ENCODE results near the gene TNXB.

The TNXB gene, protein sequence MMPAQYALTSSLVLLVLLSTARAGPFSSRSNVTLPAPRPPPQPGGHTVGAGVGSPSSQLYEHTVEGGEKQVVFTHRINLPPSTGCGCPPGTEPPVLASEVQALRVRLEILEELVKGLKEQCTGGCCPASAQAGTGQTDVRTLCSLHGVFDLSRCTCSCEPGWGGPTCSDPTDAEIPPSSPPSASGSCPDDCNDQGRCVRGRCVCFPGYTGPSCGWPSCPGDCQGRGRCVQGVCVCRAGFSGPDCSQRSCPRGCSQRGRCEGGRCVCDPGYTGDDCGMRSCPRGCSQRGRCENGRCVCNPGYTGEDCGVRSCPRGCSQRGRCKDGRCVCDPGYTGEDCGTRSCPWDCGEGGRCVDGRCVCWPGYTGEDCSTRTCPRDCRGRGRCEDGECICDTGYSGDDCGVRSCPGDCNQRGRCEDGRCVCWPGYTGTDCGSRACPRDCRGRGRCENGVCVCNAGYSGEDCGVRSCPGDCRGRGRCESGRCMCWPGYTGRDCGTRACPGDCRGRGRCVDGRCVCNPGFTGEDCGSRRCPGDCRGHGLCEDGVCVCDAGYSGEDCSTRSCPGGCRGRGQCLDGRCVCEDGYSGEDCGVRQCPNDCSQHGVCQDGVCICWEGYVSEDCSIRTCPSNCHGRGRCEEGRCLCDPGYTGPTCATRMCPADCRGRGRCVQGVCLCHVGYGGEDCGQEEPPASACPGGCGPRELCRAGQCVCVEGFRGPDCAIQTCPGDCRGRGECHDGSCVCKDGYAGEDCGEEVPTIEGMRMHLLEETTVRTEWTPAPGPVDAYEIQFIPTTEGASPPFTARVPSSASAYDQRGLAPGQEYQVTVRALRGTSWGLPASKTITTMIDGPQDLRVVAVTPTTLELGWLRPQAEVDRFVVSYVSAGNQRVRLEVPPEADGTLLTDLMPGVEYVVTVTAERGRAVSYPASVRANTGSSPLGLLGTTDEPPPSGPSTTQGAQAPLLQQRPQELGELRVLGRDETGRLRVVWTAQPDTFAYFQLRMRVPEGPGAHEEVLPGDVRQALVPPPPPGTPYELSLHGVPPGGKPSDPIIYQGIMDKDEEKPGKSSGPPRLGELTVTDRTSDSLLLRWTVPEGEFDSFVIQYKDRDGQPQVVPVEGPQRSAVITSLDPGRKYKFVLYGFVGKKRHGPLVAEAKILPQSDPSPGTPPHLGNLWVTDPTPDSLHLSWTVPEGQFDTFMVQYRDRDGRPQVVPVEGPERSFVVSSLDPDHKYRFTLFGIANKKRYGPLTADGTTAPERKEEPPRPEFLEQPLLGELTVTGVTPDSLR (N-terminal part only)

DNA sequence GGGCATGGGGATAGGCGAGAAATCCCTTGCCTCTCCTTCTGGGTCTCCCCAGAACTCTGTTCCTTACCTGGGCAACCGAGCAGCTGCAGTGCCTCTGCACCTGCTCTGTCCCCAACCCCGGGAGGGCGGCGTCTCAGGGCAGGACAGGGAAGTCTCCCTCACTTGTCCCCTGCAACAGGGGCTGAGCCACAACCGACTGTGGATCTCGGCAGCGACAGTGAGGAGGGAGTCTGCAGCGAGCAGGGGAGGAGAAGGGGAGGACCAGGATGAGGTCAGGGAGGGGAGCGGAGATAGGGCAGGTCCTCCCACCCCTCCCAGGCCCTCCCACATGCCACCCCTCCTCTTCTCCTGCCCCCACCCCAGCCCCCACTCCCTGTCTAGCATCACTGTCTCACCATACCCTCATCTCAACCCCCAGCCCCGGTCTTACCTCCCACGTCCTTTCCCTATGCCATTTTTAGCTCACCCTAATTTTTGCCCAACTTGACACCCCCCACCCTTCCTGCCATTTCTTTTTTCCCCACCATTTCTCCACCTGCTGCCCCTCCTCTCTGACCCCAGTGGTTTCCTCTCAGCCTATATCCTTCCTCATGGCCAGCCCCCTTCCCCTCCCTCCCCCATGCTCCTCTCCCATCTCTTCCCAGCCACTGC, at the start of gene TNXB:
TSS of gene TNXB (minus strand) at position 225 of the 651 bp plus-strand sequence. CDS start 11,140 bp downstream, outside the sequence.
- TF ChIP-seq, protein P1, sequence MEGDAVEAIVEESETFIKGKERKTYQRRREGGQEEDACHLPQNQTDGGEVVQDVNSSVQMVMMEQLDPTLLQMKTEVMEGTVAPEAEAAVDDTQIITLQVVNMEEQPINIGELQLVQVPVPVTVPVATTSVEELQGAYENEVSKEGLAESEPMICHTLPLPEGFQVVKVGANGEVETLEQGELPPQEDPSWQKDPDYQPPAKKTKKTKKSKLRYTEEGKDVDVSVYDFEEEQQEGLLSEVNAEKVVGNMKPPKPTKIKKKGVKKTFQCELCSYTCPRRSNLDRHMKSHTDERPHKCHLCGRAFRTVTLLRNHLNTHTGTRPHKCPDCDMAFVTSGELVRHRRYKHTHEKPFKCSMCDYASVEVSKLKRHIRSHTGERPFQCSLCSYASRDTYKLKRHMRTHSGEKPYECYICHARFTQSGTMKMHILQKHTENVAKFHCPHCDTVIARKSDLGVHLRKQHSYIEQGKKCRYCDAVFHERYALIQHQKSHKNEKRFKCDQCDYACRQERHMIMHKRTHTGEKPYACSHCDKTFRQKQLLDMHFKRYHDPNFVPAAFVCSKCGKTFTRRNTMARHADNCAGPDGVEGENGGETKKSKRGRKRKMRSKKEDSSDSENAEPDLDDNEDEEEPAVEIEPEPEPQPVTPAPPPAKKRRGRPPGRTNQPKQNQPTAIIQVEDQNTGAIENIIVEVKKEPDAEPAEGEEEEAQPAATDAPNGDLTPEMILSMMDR (IDR thresholded peaks at IDR 0.05; ENCODE audit: low read depth, low read length): no peak
- H3K4me3 ChIP-seq (replicated peaks in 1 of 2; ENCODE audit: low read depth in 2 of 2, low read length in 2 of 2): peak within 1 kb of the TSS in 1 of 2 donors; percentile 51
- DNase-seq (ENCODE audit: low read depth in 2 of 2): peak in 1 of 2 donors; percentile 55

DNA sequence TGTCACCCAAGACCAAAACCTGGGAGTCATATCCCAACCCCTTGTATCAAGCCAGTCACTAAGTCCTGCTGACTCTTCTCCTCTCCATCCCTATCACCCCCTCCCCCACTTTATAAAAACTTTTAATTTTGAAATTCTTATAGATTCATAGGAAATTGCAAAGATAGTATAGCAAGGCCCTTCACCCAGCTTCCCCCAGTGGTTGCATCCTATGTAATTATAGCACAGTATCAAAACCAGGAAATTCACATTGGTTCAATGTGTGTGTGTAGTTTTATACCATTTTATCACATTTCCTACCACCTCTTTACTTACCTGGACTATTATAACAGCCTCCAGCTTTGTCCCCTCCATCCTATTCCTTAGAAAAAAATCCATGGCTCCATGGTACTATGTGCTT, 48.9 kb upstream of the TNXB start:
- no peak overlapping the region for H3K4me3 ChIP-seq (replicated peaks in 1 of 2; ENCODE audit: low read depth in 2 of 2, low read length in 2 of 2)
- TF ChIP-seq, protein P1 (IDR thresholded peaks at IDR 0.05; ENCODE audit: low read depth, low read length): no peak
- no peak for DNase-seq (ENCODE audit: low read depth in 2 of 2)

DNA sequence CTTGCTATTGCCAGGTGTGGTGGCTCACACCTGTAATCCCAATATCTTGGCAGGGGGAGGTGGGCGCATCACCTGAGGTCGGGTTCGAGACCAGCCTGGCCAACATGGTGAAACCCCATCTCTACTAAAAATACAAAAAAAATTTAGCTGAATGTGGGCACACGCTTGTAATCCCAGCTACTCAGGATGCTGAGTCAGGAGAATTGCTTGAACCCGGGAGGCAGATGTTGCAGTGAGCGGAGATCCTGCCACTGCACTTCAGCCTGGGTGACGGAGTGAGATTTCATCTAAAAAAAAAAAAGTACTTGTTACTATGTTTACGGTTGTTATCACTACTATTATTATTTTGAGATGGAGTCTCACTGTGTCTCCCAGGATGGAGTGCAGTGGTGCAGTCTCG, 47.8 kb upstream of the TNXB start:
- no peak for DNase-seq (ENCODE audit: low read depth in 2 of 2)
- TF ChIP-seq, protein P1 (IDR thresholded peaks at IDR 0.05; ENCODE audit: low read depth, low read length): no peak
- no peak overlapping the region for H3K4me3 ChIP-seq (replicated peaks in 1 of 2; ENCODE audit: low read depth in 2 of 2, low read length in 2 of 2)

DNA sequence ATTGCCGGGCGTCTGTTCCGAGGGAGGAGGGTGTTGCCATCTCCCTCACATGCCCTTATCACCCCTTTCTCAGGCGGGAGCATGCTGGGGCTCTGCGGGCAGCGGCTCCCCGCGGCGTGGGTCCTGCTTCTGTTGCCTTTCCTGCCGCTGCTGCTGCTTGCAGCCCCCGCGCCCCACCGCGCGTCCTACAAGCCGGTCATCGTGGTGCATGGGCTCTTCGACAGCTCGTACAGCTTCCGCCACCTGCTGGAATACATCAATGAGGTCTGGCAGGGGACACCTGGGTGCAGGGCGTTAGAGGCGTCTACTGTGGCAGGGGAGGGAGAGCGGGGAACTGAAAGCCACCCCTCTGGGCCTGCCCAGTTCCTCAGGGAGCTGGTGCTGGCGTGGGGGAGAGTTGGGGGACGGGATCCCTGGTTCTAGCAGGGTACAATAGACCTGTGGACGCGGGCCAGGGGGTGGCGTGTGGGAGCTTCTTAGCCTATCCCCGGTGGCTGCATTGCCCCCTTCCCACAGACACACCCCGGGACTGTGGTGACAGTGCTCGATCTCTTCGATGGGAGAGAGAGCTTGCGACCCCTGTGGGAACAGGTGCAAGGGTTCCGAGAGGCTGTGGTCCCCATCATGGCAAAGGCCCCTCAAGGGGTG, 45.5 kb upstream of the TNXB start:
- peak overlapping the region; percentile 83 to 88 for H3K4me3 ChIP-seq (replicated peaks in 1 of 2; ENCODE audit: low read depth in 2 of 2, low read length in 2 of 2)
- TF ChIP-seq, protein P1 (IDR thresholded peaks at IDR 0.05; ENCODE audit: low read depth, low read length): peak; percentile 44
- peak; percentile 66 to 75 for DNase-seq (ENCODE audit: low read depth in 2 of 2)

DNA sequence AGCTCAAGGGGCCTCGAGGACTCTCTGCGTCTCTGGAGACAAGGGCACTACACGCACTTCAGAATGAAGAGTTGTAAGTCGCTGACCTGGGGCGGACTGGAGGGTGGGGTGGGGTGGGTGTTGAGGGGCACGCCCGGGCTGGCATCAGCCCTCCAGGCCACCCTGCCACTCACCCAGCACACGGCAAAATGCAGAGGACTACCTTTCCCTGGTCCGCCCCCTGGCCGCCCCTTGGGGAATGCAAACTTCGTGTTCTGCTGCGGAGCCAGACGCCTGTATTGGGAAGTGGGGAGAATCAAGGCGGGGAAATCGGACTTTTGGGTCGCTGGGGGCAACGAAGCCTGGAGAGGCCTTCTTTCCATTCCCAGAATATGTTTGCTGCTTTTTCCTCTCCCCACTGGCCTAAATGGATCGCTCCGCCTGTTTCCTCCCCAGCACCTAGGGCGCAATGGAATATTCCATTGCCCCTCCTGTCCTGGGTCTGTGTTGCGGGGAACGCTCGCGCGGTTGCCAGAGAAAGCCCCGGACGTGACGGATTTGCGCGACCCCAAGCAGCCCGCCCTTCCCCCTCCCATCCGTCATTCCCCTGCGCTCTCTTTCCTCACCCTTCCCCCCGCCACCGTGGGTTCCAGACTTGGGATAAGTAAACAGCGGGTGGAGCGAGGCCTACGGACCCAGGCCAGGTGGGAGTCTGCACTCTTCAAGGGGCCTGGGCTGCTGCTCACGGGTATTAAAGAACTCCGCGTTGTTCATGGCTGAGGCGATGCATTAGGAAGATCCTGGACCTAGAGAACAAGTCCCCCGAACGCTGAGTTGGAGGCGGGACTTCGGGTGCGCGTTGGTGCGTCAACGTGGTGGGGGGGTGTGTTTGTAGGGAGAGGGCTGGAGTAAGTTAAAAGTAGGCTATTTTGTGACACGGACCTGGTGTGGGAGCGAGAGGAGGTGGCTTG, 44.7 kb upstream of the TNXB start, which contains the start of gene PPT2:
TSS of gene PPT2 (plus strand) at position 578 of the 950 bp plus-strand sequence. CDS start 454 bp downstream, outside the sequence.
- TF ChIP-seq, protein P1 (IDR thresholded peaks at IDR 0.05; ENCODE audit: low read depth, low read length): peak; percentile 23
- DNase-seq (ENCODE audit: low read depth in 2 of 2): peak; percentile 93 to 98
- peak within 1 kb of the TSS; percentile 83 to 88 for H3K4me3 ChIP-seq (replicated peaks in 1 of 2; ENCODE audit: low read depth in 2 of 2, low read length in 2 of 2)
